ENCODE results near the gene ZCCHC7.
"Not testable (repeated sequence)": the region's sequence is repeated elsewhere in the genome, so short reads cannot be mapped to it uniquely, and the experiment has no call there.

Gene ZCCHC7

GRCh38 chr9:37121881-37122280 lies 1.5 kb downstream of the ZCCHC7 start:
- no peak for DNase-seq

- DNase-seq = no peak
These were observed 5.9 kb downstream of the ZCCHC7 start for GRCh38 chr9:37126214-37126788.

GRCh38 chr9:37127018-37127417 lies 6.6 kb downstream of the ZCCHC7 start:
- DNase-seq = no peak

GRCh38 chr9:37128051-37128450 lies 7.7 kb downstream of the ZCCHC7 start:
- no peak for DNase-seq

- DNase-seq = no peak
These were observed 13.8 kb downstream of the ZCCHC7 start for GRCh38 chr9:37134166-37134565.

- DNase-seq = no peak
These were observed 20.6 kb downstream of the ZCCHC7 start for GRCh38 chr9:37141015-37141414.

GRCh38 chr9:37144762-37145161 lies 24.4 kb downstream of the ZCCHC7 start:
- peak; percentile 78 for DNase-seq

GRCh38 chr9:37146410-37146809 lies 26.0 kb downstream of the ZCCHC7 start:
- no peak for DNase-seq

GRCh38 chr9:37148181-37148580 lies 27.8 kb downstream of the ZCCHC7 start:
- no peak for DNase-seq

GRCh38 chr9:37149666-37150308 lies 29.4 kb downstream of the ZCCHC7 start:
- no peak for DNase-seq

GRCh38 chr9:37150415-37150814 lies 30.0 kb downstream of the ZCCHC7 start:
- DNase-seq = no peak

GRCh38 chr9:37151812-37152211 lies 31.4 kb downstream of the ZCCHC7 start:
- no peak for DNase-seq

- DNase-seq = no peak
These were observed 32.0 kb downstream of the ZCCHC7 start for GRCh38 chr9:37152365-37152764.

GRCh38 chr9:37155601-37156000 lies 35.2 kb downstream of the ZCCHC7 start:
- no peak for DNase-seq

GRCh38 chr9:37156205-37156604 lies 35.8 kb downstream of the ZCCHC7 start:
- DNase-seq = no peak

GRCh38 chr9:37156781-37157356 lies 36.5 kb downstream of the ZCCHC7 start:
- peak; percentile 10 for DNase-seq

GRCh38 chr9:37157726-37158377 lies 37.5 kb downstream of the ZCCHC7 start:
- no peak for DNase-seq

GRCh38 chr9:37163299-37163698 lies 42.9 kb downstream of the ZCCHC7 start:
- DNase-seq = no peak

GRCh38 chr9:37164335-37164734 lies 44.0 kb downstream of the ZCCHC7 start:
- not testable (repeated sequence) for DNase-seq

GRCh38 chr9:37165644-37166043 lies 45.3 kb downstream of the ZCCHC7 start:
- no peak for DNase-seq

GRCh38 chr9:37167456-37168047 lies 47.2 kb downstream of the ZCCHC7 start:
- DNase-seq = no peak

- no peak for DNase-seq
These were observed 52.2 kb downstream of the ZCCHC7 start for GRCh38 chr9:37172557-37172956.

GRCh38 chr9:37174247-37174646 lies 53.9 kb downstream of the ZCCHC7 start:
- no peak for DNase-seq

- DNase-seq = no peak
These were observed 58.4 kb downstream of the ZCCHC7 start for GRCh38 chr9:37178742-37179141.
